ENCODE data around the gene NEDD4. TPM values are rescaled to one million over a fixed set of nuclear protein-coding genes. Genes with fewer than 3 reads are reported as not detected.

Gene NEDD4
- total and polyA plus RNA-seq, 3 donors from 2014 or later = 3.7 to 8.3 (median 6.4) TPM

- 90 to 92% methylated on average over 4 of the region's 4 CpGs for WGBS, 2 donors
- Histone ChIP-seq H3K27ac (no peak overlapping the region), H3K9me3 (no peaks in the 10 kb centered on the region), H3K4me1 (no peaks in the 10 kb centered on the region), H3K27me3 (no peaks in the 10 kb centered on the region), H3K4me3 (no peak overlapping the region), H3K36me3 (ENCODE audit: low read depth, missing control alignments) (no peaks in the 10 kb centered on the region)
- no peak for DNase-seq
- TF ChIP-seq CTCF (IDR thresholded peaks at IDR 0.05) (no peak), POLR2A (IDR thresholded peaks at IDR 0.05) (no peak)
- intact Hi-C loops (cut with DNase I; ENCODE audit: low total_unique reads) = no loop called here
Observed at GRCh38 chr15:55928955-55929354, 64.5 kb downstream of the NEDD4 start.

GRCh38 chr15:55921744-55922143, 71.7 kb downstream of the NEDD4 start:
- Histone ChIP-seq H3K27me3 (no peaks in the 10 kb centered on the region), H3K4me3 (no peak overlapping the region), H3K27ac (no peak overlapping the region), H3K4me1 (no peaks in the 10 kb centered on the region), H3K36me3 (ENCODE audit: low read depth, missing control alignments) (no peaks in the 10 kb centered on the region), H3K9me3 (no peaks in the 10 kb centered on the region)
- no peak for DNase-seq
- TF ChIP-seq CTCF (IDR thresholded peaks at IDR 0.05) = no peak
- TF ChIP-seq POLR2A (IDR thresholded peaks at IDR 0.05) = no peak
- intact Hi-C loops (cut with DNase I; ENCODE audit: low total_unique reads) = no loop called here
- WGBS, 2 donors = 91 to 93% methylated on average over 4 of the region's 4 CpGs

GRCh38 chr15:55917881-55918296, 75.5 kb downstream of the NEDD4 start:
- 0% methylated on average over 1 of the region's 1 CpG for WGBS, 2 donors

GRCh38 chr15:55916666-55917409, 76.6 kb downstream of the NEDD4 start:
- no peak for TF ChIP-seq POLR2A (IDR thresholded peaks at IDR 0.05)
- TF ChIP-seq CTCF (IDR thresholded peaks at IDR 0.05) = no peak
- DNase-seq = no peak
- intact Hi-C loops (cut with DNase I; ENCODE audit: low total_unique reads) = no loop called here

More at GRCh38 chr15:55917881-55918296, 75.5 kb downstream of the NEDD4 start:
- Histone ChIP-seq H3K27me3 (no peaks in the 10 kb centered on the region), H3K36me3 (ENCODE audit: low read depth, missing control alignments) (no peaks in the 10 kb centered on the region), H3K27ac (no peak overlapping the region), H3K9me3 (no peaks in the 10 kb centered on the region), H3K4me3 (no peak overlapping the region), H3K4me1 (no peaks in the 10 kb centered on the region)
- TF ChIP-seq POLR2A (IDR thresholded peaks at IDR 0.05) (no peak), CTCF (IDR thresholded peaks at IDR 0.05) (peak in 1 of 3 experiments; percentile 50)
- DNase-seq = peak; percentile 28
- intact Hi-C loops (cut with DNase I; ENCODE audit: low total_unique reads) = no loop called here

More at GRCh38 chr15:55916666-55917409, 76.6 kb downstream of the NEDD4 start:
- WGBS, 2 donors = 65 to 66% methylated on average over 11 of the region's 11 CpGs
- H3K27me3 ChIP-seq = no peaks in the 10 kb centered on the region
- H3K4me3 ChIP-seq = no peak overlapping the region
- H3K4me1 ChIP-seq = no peaks in the 10 kb centered on the region
- no peaks in the 10 kb centered on the region for H3K36me3 ChIP-seq (ENCODE audit: low read depth, missing control alignments)
- H3K9me3 ChIP-seq = no peaks in the 10 kb centered on the region
- no peak overlapping the region for H3K27ac ChIP-seq

Data from testis (tissue), 3 donors.